WI38 (cell line): Measurements from ENCODE around the gene RASL11A.
"Not testable (repeated sequence)": the region's sequence is repeated elsewhere in the genome, so short reads cannot be mapped to it uniquely, and the experiment has no call there.

Experiments
- H3K4me3 ChIP-seq: 2 replicates; pipeline ENCODE4 v1.5.1; 2011; ENCODE audit warnings: low read depth, mild to moderate bottlenecking, control low read depth, low read length
- CTCF ChIP-seq: IDR thresholded peaks from 2 replicates; pipeline ENCODE4 v1.5.1; 2012; ENCODE audit warnings: low read depth, mild to moderate bottlenecking, control low read depth, low read length

The RASL11A gene

GRCh38 chr13:27309967-27310598 lies 39.5 kb downstream of the RASL11A start:
- TF ChIP-seq CTCF, result no peak
- H3K4me3 ChIP-seq, result no peak overlapping the region

GRCh38 chr13:27310946-27311345 lies 40.3 kb downstream of the RASL11A start:
- no peak overlapping the region for H3K4me3 ChIP-seq
- TF ChIP-seq CTCF, result no peak

GRCh38 chr13:27311518-27312210 lies 41.0 kb downstream of the RASL11A start:
- TF ChIP-seq CTCF, result no peak
- no peak overlapping the region for H3K4me3 ChIP-seq

GRCh38 chr13:27313770-27314169 lies 43.1 kb downstream of the RASL11A start:
- TF ChIP-seq CTCF, result no peak
- H3K4me3 ChIP-seq, result no peak overlapping the region

- no peak for TF ChIP-seq CTCF
- no peak overlapping the region for H3K4me3 ChIP-seq
Observed at GRCh38 chr13:27319404-27319803, 48.8 kb downstream of the RASL11A start.

GRCh38 chr13:27321468-27322431 lies 51.1 kb downstream of the RASL11A start:
- no peak for TF ChIP-seq CTCF
- no peak overlapping the region for H3K4me3 ChIP-seq

- not testable (repeated sequence) for H3K4me3 ChIP-seq
Observed at GRCh38 chr13:27322443-27322842, 51.8 kb downstream of the RASL11A start.
